PC-3 (cell line): Measurements from ENCODE around the gene EXOG. TPM values are rescaled to one million over a fixed set of nuclear protein-coding genes. Genes with fewer than 3 reads are reported as not detected.

Experiments
- ATAC-seq: fragments of 200-7000 bp; cut with Tn5 transposase; 2 replicates; pipeline ENCODE4 v1.9.1; 2020; ENCODE audit warnings: mild to moderate bottlenecking, moderate library complexity
- BruUV-seq: library from RNA; stranded (reverse); fragments of 400-500 nt; replicated peaks from 2 replicates; lab custom pipeline; 2021; lab: Mats Ljungman, UMichigan
- CTCF ChIA-PET: fragments of 300-600 bp; sonication (Branson Sonifier 250); formaldehyde crosslinking; loops from one replicate; lab custom pipeline; 2022; ENCODE audit warnings: antibody characterized with exemption; lab: Charles Lee
- POLR2A ChIA-PET: fragments of 300-600 bp; sonication (Branson Sonifier 250); formaldehyde crosslinking; loops from one replicate; lab custom pipeline; 2022; ENCODE audit warnings: antibody characterized with exemption; ENCODE audit not compliant: unreplicated experiment; lab: Charles Lee
- DNase-seq: peaks from one replicate; pipeline ENCODE4 v3.0.0-alpha.2; 2015
- H2AFZ ChIP-seq: fragments of 300-600 bp; sonication (generic); 2 replicates; pipeline ENCODE4 v1.6.0; 2016; ENCODE audit warnings: antibody characterized with exemption, low read length
- H3F3A ChIP-seq: fragments of 300-600 bp; sonication (generic); one replicate; pipeline ENCODE4 v1.6.0; 2017; ENCODE audit warnings: antibody characterized with exemption, low read length, control low read depth, mild to moderate bottlenecking; ENCODE audit not compliant: unreplicated experiment
- H3K27ac ChIP-seq: fragments of 300-600 bp; sonication (generic); 2 replicates; pipeline ENCODE4 v1.5.1; 2016; ENCODE audit warnings: mild to moderate bottlenecking, low read length
- H3K27me3 ChIP-seq: fragments of 300-600 bp; sonication (generic); 2 replicates; pipeline ENCODE4 v1.6.1; 2016; ENCODE audit warnings: low read length, mixed read lengths
- H3K36me3 ChIP-seq: fragments of 300-600 bp; sonication (generic); 2 replicates; pipeline ENCODE4 v1.6.1; 2016; ENCODE audit warnings: low read depth, mixed run types, low read length, mixed read lengths
- H3K4me1 ChIP-seq: fragments of 300-600 bp; sonication (generic); 2 replicates; pipeline ENCODE4 v1.5.1; 2016; ENCODE audit warnings: low read length; ENCODE audit not compliant: insufficient read depth
- H3K4me2 ChIP-seq: fragments of 300-600 bp; sonication (generic); 2 replicates; pipeline ENCODE4 v1.6.0; 2016; ENCODE audit warnings: low read length
- H3K4me3 ChIP-seq: fragments of 300-600 bp; sonication (generic); 2 replicates; pipeline ENCODE4 v1.5.1; 2016; ENCODE audit warnings: mild to moderate bottlenecking, low read length, mixed read lengths
- H3K79me2 ChIP-seq: fragments of 300-600 bp; sonication (generic); 2 replicates; pipeline ENCODE4 v1.6.1; 2017; ENCODE audit warnings: low read length, mixed read lengths
- H3K9ac ChIP-seq: fragments of 300-600 bp; sonication (generic); 2 replicates; pipeline ENCODE4 v1.6.0; 2016; ENCODE audit warnings: mild to moderate bottlenecking, low read length
- H3K9me2 ChIP-seq: fragments of 300-600 bp; sonication (generic); replicated peaks from 2 replicates; pipeline ENCODE4 v1.6.1; 2016; ENCODE audit warnings: mixed run types, low read length, mixed read lengths
- H3K9me3 ChIP-seq: fragments of 300-600 bp; sonication (generic); 2 replicates; pipeline ENCODE4 v1.6.1; 2016; ENCODE audit warnings: low read length, mixed read lengths
- H4K20me1 ChIP-seq: fragments of 300-600 bp; sonication (generic); 2 replicates; pipeline ENCODE4 v1.6.1; 2016; ENCODE audit warnings: low read length, mixed read lengths
- CTCF ChIP-seq: fragments of 300-600 bp; sonication (generic); conservative IDR thresholded peaks from 2 replicates; pipeline ENCODE4 v1.5.1; 2017; ENCODE audit warnings: antibody characterized with exemption, low read depth, mild to moderate bottlenecking, low read length
- EZH2 ChIP-seq: fragments of 300-600 bp; sonication (generic); IDR thresholded peaks from one replicate; pipeline ENCODE4 v1.6.1; 2017; ENCODE audit warnings: antibody characterized with exemption, mild to moderate bottlenecking, low read length; ENCODE audit not compliant: unreplicated experiment
- EZH2phosphoT487 ChIP-seq: fragments of 300-600 bp; sonication (generic); IDR thresholded peaks from 2 replicates; pipeline ENCODE4 v1.6.1; 2018; ENCODE audit warnings: mild to moderate bottlenecking, antibody characterized with exemption, low read length, borderline replicate concordance
- intact Hi-C: fragments of 100-400 bp; cut with micrococcal nuclease; formaldehyde crosslinking; loops from 2 replicates; pipeline ENCODE4 v1.9.0; 2023
- total RNA-seq: library from RNA; depleted of rRNA; stranded (reverse); fragments of >200 nt; gene quantifications from 2 replicates; pipeline ENCODE4 v1.2.3, GENCODE V29; 2014

The EXOG gene
- total RNA-seq, 1 experiment from 2014 or later = 10.0 TPM

- DNase-seq = peak; percentile 36
- Histone ChIP-seq H3K9me2 (no peaks in the 10 kb centered on the region), H3K4me2 (no peak overlapping the region), H3K4me1 (no peaks in the 10 kb centered on the region), H3K9me3 (no peaks in the 10 kb centered on the region), H3K27ac (no peak overlapping the region), H3K9ac (no peak overlapping the region), H3K4me3 (no peak overlapping the region), H4K20me1 (no peaks in the 10 kb centered on the region), H3F3A (no peaks in the 10 kb centered on the region), H3K27me3 (no peaks in the 10 kb centered on the region), H3K79me2 (no peaks in the 10 kb centered on the region), H2AFZ (no peak overlapping the region), H3K36me3 (no peaks in the 10 kb centered on the region)
- CTCF ChIA-PET = no interaction called here
- intact Hi-C loops = no loop called here
- POLR2A ChIA-PET = interaction anchor here (0.5 kb wide), 1 partner anchor 430 kb away, joined by 3 read pairs; no protein-coding TSS in a partner anchor
- ATAC-seq = peak; percentile 25
- no TSS peak for BruUV-seq
- no peak for TF ChIP-seq EZH2phosphoT487
Observed at GRCh38 chr3:38542401-38543298, 46.5 kb downstream of the EXOG start.

GRCh38 chr3:38543586-38543985, 47.4 kb downstream of the EXOG start:
- ChIA-PET CTCF (no interaction called here), POLR2A (no interaction called here)
- Histone ChIP-seq H3K79me2 (no peaks in the 10 kb centered on the region), H3K36me3 (no peaks in the 10 kb centered on the region), H2AFZ (no peak overlapping the region), H3K4me3 (no peak overlapping the region), H3K4me1 (no peaks in the 10 kb centered on the region), H3K9ac (no peak overlapping the region), H3K9me3 (no peaks in the 10 kb centered on the region), H3K4me2 (no peak overlapping the region), H3F3A (no peaks in the 10 kb centered on the region), H4K20me1 (no peaks in the 10 kb centered on the region), H3K9me2 (no peaks in the 10 kb centered on the region), H3K27ac (no peak overlapping the region), H3K27me3 (no peaks in the 10 kb centered on the region)
- intact Hi-C loops = no loop called here
- no peak for ATAC-seq
- DNase-seq = no peak
- no TSS peak for BruUV-seq
- TF ChIP-seq EZH2phosphoT487 = no peak
- no peak for TF ChIP-seq EZH2
- no peak for TF ChIP-seq CTCF

- H3K9me3 ChIP-seq = no peaks in the 10 kb centered on the region
- H2AFZ ChIP-seq = no peak overlapping the region
- CTCF ChIA-PET = no interaction called here
- H3K9ac ChIP-seq = no peak overlapping the region
- no peak for DNase-seq
- H3K4me2 ChIP-seq = no peak overlapping the region
- no peaks in the 10 kb centered on the region for H3K36me3 ChIP-seq
- TF ChIP-seq EZH2 (no peak), CTCF (no peak)
- no peaks in the 10 kb centered on the region for H3F3A ChIP-seq
- POLR2A ChIA-PET = interaction anchor here (0.6 kb wide), 1 partner anchor 107 kb away, joined by 5 read pairs; no protein-coding TSS in a partner anchor
- intact Hi-C loops = no loop called here
- no peak overlapping the region for H3K4me3 ChIP-seq
- H4K20me1 ChIP-seq = no peaks in the 10 kb centered on the region
- no peak overlapping the region for H3K27ac ChIP-seq
- ATAC-seq = no peak
- no peaks in the 10 kb centered on the region for H3K4me1 ChIP-seq
- no peaks in the 10 kb centered on the region for H3K27me3 ChIP-seq
- no peaks in the 10 kb centered on the region for H3K79me2 ChIP-seq
- no TSS peak for BruUV-seq
- H3K9me2 ChIP-seq = no peaks in the 10 kb centered on the region
Observed at GRCh38 chr3:38544926-38545325, 48.8 kb downstream of the EXOG start.
